ENCODE measurements around the gene C3orf22.
"Not testable (repeated sequence)": the region's sequence is repeated elsewhere in the genome, so short reads cannot be mapped to it uniquely, and the experiment has no call there.

Gene C3orf22

DNA sequence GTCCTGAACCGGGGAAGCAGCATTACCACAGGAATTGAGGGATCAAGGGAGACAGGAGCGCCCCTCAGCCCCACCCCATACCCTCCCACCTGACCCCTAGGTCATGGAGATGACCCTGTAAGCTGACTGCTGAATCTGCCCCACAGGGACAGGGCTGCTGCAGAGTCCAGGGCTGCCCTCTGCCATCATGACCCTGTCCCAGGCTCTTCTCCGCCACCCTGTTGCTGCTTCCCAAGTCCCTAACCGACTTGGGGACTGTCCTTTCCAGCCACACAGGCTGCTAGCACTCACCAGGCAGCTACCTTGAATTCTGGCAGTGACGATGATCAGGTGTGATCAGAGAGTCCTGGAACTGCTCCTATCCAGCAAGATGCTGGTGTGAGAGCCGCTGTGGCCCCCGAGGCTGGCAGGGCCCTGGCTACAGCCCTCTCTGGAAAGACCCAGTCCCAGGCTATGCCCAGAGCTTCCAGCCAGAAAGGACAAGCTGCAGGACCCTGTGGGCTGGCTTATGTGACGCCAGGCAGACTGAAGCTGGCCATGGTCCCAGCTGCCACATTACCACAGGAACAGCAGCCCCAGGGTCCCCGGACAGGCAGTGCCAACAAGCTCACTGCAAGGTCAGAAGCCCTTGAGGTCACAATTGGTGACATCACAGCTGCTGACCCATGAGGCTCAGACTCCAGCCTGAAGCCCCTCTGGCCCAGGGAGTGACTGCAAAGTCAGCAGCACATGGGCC is at the start of gene C3orf22:
TSS of gene C3orf22 (minus strand) at position 597 of the 736 bp plus-strand sequence. CDS start 5,542 bp downstream, outside the sequence.
- TF ChIP-seq, protein P1, sequence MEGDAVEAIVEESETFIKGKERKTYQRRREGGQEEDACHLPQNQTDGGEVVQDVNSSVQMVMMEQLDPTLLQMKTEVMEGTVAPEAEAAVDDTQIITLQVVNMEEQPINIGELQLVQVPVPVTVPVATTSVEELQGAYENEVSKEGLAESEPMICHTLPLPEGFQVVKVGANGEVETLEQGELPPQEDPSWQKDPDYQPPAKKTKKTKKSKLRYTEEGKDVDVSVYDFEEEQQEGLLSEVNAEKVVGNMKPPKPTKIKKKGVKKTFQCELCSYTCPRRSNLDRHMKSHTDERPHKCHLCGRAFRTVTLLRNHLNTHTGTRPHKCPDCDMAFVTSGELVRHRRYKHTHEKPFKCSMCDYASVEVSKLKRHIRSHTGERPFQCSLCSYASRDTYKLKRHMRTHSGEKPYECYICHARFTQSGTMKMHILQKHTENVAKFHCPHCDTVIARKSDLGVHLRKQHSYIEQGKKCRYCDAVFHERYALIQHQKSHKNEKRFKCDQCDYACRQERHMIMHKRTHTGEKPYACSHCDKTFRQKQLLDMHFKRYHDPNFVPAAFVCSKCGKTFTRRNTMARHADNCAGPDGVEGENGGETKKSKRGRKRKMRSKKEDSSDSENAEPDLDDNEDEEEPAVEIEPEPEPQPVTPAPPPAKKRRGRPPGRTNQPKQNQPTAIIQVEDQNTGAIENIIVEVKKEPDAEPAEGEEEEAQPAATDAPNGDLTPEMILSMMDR (IDR thresholded peaks at IDR 0.05; ENCODE audit: control insufficient read depth, extremely low read depth, insufficient read depth): no peak
- no peak for DNase-seq (ENCODE audit: low read depth)
- no peak within 1 kb of the TSS for H3K4me3 ChIP-seq (ENCODE audit: low read depth, low read length)

DNA sequence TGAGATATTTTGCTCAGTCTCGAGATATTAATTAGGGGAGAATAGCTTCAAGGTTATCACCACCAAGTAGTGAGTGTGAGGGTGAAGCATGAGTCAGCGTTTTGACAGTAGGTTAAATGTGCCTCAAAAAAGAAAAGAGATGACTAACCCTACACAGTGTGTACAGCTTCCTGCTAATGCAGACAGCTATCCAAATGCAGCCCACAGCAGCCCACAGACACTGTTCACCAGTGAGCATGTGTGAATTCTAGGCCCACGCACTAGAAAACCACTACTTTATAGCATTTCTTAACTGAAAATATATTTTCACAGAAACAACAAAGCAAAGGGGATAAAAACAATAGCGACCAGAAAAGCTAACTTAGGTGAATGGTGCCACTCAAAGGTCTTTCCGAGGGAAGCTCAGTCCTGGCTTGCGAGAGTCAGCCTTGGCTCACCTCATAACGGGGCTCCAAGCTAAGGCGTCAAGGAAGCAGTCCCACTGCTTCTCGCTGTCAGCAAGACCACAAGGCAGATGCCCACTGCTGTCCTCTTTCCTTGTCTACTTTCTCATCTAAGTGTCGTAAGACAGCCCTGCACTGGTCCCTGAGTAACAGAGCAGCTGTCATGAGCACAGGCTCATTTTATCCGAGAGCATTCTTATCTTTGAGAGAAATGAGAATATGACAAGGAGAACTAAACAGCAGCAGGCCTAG is 48.6 kb upstream of the C3orf22 start:
- TF ChIP-seq, protein P1 (IDR thresholded peaks at IDR 0.05; ENCODE audit: control insufficient read depth, extremely low read depth, insufficient read depth): no peak
- no peak for DNase-seq (ENCODE audit: low read depth)
- no peak overlapping the region for H3K4me3 ChIP-seq (ENCODE audit: low read depth, low read length)

GRCh38 chr3:126606001-126606400 is 47.3 kb upstream of the C3orf22 start:
- DNase-seq (ENCODE audit: low read depth): no peak
- TF ChIP-seq, protein P1 (IDR thresholded peaks at IDR 0.05; ENCODE audit: control insufficient read depth, extremely low read depth, insufficient read depth): no peak
- H3K4me3 ChIP-seq (ENCODE audit: low read depth, low read length): no peak overlapping the region

DNA sequence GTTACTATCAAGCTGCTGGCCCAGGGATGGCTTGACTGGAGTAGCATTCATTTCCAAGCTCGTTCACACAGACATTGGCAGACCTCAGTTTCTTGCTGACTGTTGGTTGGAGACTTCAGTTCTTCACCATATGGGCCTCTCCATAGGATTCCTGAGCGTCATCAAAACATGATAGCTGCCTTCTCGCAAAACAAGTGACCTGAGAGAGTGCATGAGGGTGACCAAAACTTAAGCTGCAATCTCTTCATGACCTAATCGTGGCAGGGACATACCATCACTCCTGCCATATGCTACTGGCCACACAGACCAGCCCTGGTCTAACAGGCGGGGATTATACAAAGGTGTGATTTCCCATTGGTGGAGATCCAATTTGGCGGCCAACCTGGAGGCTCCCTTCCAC is 46.0 kb upstream of the C3orf22 start:
- no peak overlapping the region for H3K4me3 ChIP-seq (ENCODE audit: low read depth, low read length)
- TF ChIP-seq, protein P1 (IDR thresholded peaks at IDR 0.05; ENCODE audit: control insufficient read depth, extremely low read depth, insufficient read depth): no peak

GRCh38 chr3:126599101-126599500 is 40.4 kb upstream of the C3orf22 start:
- H3K4me3 ChIP-seq (ENCODE audit: low read depth, low read length): no peak overlapping the region
- TF ChIP-seq, protein P1 (IDR thresholded peaks at IDR 0.05; ENCODE audit: control insufficient read depth, extremely low read depth, insufficient read depth): no peak
- DNase-seq (ENCODE audit: low read depth): no peak

More for the DNA sequence above, 46.0 kb upstream of the C3orf22 start:
- no peak for DNase-seq (ENCODE audit: low read depth)

DNA sequence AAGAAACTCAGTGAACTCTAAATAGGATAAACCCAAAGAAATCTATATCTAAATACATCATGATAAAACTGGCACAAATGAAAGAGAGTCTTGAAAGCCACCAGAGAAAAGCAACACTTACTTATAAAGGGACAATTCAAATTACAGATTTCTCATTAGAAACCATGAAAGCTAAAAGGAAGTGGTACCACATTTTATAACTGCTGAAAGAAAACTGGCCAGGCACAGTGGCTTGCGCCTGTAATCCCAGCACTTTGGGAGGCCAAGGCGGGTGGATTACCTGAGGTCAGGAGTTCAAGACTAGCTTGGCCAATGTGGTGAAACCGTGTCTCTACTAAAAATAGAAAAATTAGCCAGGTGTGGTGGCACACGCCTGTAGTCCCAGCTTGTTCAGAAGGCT is 36.7 kb upstream of the C3orf22 start:
- not testable (repeated sequence) for DNase-seq (ENCODE audit: low read depth); H3K4me3 ChIP-seq (ENCODE audit: low read depth, low read length)

GRCh38 chr3:126591515-126591914 is 32.8 kb upstream of the C3orf22 start:
- not testable (repeated sequence) for DNase-seq (ENCODE audit: low read depth); H3K4me3 ChIP-seq (ENCODE audit: low read depth, low read length)

DNA sequence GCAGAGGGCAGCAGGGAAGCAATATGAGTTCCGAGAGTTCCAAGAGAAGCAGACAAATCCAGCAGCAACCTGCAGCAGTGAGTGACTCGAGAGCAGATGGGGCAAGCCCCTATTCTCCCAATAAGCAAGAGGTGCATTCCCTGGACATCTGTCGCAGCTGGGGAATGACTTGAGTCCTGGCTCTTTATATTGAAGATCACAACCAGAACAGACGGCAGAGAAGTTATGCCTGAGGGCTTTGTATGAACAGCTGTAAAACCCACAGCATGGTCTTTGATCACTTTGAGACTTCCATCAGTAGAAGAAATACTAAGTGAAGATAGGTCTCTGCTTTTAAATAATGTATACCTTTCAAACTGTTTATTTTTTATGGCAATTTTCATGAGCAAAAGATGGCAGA is 23.6 kb upstream of the C3orf22 start:
- TF ChIP-seq, protein P1 (IDR thresholded peaks at IDR 0.05; ENCODE audit: control insufficient read depth, extremely low read depth, insufficient read depth): no peak
- H3K4me3 ChIP-seq (ENCODE audit: low read depth, low read length): no peak overlapping the region
- DNase-seq (ENCODE audit: low read depth): no peak
